ENCODE measurements around the gene TTF2.

Gene TTF2

DNA sequence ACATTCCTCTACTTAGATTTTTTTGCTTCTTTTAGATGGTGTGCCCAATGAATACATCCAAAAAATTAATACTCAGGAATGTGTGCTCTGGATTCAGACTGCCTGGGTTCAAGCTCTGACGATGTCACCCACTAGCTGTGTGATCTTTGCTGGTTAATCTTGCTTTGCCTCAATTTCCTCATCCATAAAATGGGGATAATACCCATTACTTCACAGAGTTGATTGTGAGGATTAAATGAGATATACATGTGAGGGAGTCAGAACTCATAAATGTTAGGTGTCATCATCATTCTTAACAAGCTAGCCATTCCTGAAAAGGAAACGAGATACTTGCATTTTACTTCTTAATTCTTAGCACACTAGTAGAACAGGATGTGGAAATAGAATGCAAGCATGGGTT, 12.9 kb upstream of the TTF2 start:
- no peak for DNase-seq

DNA sequence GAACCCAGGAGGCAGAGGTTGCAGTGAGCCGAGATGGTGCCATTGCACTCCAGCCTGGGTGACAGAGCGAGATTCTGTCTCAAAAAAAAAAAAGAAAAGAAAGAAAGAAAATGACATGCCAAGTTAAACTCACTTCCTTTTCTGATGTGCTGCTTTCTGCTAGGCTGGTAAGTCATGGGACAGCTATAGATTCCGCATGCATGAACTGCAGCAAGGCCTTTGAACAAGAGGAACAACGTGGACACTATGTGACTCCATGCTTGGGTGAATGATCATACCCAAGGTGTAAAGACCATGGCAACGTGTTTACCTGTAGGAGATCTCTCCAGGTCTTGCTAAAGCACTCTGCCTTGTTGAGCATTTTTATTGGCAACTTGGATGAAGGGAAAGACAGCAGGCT, 10.3 kb upstream of the TTF2 start:
- no peak for DNase-seq

DNA sequence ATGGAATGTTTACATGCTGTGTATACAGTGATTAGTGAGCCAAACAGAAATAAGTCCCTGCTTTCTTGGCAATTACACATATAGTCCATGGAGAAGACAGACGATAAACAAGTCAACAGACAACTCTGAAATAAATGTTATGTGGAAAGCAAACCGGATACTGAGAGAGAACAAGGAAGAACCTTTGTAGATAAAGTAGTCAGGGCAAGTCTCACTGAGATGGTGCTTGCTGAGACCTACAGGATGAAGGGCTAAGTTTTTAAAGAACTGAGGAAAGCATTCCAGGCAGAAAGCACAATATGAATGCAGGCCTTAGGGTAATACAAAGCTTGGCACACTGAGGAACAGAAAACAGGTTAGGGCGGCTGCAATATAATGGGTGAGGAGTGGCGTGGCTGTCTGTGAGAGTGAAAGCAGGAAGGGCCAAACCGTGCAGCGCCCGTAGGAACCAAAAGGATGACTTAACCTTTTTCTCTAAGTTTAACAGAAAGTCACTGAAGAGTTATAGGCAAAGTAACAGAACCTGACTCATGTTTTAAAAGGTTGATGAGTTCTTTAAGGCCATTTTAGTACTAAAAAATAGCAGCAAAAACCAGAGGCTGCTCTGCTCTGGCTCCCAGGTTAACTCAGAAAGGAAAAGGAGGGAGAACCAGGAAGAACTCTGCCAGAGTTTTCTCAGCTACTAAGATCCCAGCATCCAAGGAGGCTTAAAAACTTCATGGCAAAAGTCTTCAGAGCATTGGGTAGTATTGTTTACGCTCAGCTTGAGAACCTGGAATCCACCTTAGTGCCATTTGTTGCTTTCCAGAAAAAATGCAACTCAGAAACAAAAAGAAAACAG, 8.7 kb upstream of the TTF2 start:
- DNase-seq, result peak; percentile 60

DNA sequence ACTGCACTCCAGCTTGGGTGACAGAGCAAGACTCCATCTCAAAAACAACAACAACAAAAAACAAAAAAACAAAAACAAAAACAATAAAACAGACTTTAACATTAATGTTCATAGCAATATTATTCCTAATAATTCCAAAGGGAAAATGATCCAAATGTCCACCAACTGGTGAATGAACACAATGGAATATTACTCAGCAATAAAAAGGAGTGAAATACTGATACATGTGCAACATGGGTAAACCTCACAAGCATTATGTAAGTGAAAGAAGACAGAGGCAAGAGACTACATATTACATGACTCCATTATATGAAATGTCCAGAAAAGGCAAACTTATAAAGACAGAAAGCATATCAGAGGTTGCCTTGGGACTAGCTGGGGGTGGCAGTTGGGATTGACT, 6.1 kb upstream of the TTF2 start:
- DNase-seq, result no peak

DNA sequence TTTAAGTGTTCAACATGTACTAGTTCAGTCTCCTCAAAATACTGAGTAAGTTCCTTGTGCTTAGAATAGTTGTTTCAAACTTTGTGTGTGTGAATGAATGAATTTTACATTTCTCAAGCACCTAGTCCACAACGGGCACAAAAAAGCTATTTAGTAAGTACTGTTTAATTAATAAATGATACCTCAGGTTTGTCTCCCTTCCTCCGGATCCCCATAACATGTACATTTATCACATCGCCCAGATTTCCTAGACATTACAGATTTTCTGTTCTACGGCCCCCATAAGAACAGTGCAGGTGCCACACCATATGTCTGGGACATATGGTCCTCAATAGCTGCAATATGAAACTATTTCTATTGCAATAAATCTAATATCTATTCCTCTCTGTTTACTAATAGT, 1.3 kb upstream of the TTF2 start:
- DNase-seq, result no peak

DNA sequence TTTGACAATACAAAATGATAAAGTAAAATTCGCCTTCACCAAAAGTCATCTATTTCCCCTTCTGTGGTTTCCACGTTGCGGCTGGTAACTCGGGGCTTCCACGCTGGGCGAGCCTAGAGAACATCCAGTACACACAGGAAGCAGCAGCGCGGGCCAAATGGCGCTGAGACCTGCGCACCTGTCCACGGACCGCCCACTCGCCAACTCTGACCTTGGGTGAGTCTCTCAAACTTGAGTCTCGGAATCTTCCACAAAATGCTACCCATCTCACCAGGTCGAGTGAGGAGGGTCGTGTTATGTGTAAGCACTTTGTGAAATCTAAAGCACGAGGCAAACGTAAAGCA, 820 bp upstream of the TTF2 start:
- peak; percentile 85 for DNase-seq

DNA sequence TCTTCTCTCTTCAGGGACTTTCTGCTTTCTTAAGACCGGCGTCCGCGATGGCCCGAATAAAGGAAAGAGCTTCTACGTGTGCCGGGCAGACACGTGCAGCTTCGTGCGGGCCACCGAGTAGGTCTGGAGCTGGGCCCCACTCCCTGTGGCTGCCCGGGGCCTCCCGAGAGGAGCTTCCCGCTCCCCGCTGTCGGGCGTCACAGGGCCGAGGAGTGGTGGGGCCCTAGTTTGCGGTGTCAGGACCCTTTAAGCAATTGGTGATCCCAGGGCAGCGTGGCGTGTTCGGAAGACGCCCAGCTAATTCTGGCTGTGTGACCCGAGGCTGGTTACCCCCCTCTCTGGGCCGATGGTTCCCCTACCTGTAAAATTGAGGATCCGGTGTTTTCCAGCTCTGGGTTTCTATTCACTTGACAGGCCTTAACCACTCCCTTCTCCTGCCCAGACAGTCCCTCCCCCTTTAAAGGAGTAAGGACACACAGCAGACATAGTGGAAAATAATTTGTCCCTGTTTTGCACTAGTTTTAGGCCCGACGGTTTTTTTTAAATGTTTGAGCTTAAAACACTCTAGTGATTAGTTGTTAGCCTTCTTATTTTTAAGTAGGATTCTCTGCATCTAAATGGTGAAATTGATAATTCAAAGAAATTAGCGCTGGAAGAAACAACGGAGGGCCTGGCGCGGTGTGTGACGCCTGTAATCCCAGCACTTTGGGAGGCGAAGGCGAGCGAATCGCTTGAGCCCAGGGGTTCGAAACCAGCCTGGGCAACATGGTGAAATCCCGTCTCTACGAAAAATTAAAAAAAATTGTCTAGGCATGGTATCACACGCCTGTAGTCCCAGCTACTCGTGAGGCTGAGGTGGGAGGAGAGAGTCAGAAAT, 553 bp downstream of the TTF2 start:
- DNase-seq, result no peak

DNA sequence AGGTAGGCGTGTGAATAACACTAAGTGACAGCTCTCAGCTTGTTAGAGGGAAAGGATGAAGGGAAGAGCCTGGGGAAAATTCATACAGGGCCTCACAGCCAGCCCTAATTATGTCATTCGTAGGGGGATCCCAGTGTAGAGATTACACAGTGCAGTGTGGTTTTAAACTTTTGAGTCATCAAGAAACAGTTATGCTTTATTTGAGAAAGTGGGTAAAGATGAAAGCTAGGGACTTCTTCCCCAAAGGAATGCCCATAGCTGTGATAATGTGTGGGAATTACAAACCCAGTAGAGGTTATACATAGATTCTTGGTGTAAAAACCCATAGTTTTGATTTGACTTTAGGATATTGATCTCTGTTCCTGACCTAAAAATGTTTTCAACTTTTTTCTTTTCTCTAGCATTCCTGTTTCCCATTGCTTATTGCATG, 1.9 kb downstream of the TTF2 start:
- no peak for DNase-seq

DNA sequence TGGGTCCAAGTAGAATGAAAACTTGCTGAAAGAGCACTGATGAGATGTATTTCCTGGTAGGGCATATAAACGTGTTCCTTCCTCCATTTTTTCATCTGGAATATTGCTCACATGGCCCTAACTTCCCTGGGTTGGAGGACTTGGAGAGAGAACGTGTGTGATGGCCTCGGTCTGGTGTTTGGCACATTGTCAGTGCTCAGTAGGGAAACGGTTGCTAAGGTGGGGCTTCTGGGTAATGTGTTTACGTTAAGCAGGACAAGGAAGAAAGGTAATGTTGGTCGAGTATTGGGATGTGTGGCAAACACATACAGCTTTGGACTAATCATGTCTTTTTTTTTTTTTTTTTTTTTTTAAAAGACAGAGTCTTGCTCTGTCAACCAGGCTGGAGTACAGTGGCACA, 6.2 kb downstream of the TTF2 start:
- DNase-seq, result no peak

DNA sequence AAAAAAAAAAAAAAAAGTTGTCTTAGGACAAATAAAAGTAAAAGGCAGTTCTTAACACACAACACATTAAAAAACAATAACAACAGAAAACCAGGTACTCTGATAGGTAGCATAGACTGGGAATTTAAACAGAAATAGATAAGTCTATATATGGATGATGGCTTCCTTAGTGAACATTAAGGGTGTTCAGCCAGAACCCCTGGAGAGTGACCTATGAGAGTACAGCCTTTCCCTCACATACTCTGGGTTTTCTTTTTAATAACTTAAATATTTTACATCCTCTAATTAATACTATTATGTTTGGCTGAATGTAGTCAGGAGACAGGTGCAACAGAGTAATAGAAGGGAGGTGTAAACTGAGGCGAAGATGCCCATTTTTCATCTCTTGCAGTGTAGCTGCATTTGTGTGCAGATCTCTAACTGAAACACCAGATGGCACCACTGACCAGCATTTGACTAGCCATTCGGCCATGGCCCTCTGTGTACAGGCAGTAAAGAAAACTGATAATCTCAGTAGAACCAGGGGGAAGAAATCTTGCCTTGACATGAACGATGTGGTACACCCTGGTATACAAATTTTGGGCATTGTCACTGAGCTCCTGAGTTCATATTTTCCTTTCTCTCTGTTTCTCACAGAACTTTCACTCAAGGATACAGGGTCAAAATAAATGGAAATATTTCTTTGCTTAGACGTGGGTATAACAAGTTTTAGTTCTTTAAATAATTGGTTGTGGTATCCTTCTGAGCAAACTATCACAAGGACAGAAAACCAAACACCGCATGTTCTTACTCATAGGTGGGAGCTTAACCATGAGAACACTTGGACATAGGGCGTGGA, 7.6 kb downstream of the TTF2 start:
- DNase-seq, result no peak

DNA sequence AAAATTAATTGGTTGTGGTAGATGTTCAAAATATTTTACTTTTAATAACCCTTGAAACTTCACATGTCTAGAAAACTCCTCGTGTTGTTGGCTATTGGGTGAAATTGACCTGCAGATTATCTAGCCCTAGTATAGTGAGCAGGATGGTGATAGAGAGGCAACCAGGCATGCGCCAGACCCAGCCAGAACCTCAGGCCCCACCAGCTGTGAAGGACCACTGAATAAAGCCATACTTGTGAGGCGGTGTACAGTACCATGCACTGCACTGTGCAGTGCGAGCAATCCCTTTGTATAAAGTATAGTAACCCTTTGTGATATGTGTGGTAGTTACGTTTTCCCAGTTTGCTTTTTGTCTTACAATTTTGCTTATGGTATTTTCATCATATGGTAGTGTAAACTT, 8.5 kb downstream of the TTF2 start:
- DNase-seq, result no peak

DNA sequence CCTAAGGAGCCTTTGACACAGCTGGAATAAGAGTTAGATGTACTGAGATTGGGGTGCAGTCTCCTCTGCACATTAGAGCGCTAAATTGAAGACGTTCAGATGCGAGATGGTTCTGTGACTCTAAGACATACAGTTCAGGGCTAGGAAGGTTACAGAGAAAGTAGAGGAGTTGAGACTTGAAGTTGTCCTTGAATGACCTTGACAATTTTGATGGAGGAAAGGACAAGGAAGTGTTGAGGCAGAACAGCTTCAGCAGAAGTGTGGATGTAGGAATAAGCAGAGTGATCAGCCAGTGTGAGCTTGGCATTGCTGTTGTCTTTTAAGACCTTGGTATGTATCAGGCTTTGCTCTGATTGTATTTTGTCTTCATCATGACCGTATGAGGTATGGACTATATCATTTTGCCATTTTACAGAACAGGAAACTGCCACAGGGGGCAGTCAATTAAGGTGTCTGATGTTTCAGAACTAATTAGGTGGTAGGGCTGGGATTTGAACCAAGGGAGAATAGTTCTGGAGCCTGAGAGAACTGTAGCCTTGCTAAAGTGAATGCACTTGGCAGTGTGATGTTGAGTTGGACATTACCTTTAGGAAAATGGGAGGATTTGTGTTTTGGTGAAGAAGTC, 9.2 kb downstream of the TTF2 start:
- DNase-seq, result no peak

DNA sequence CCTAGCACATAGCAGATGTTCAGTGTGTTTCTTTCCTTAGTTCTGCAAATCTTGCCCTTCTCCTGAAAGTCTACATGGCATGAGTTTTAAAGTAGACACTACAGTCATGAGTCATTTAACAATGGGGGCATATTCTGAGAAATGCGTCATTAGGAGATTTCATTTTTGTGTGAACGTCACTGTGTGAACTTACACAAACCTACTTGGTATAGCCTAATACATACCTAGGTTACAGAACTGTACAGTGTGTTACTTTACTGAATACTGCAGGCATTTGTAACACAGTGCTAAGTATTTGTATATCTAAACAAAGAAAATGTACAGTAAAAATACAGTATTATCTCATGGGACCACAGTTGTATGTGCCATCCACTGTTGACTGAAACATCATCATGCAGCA, 10.0 kb downstream of the TTF2 start:
- no peak for DNase-seq

DNA sequence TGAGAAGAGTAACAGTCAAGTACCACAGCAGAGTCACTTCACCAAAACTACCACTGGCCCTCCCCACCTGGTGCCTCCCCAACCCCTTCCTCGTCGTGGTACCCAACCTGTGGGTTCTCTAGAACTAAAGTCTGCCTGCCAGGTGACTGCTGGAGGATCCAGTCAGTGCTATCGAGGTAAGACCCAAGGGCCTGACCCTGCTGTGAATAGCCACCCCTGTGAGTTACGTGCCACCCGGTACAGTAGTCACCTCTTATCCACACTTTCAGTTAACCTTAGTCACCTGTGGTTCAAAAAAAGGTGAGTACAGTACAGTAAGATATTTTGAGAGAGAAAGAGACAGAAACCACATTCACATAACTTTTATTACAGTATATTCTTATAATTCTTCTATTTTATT, 16.5 kb downstream of the TTF2 start:
- DNase-seq, result no peak

DNA sequence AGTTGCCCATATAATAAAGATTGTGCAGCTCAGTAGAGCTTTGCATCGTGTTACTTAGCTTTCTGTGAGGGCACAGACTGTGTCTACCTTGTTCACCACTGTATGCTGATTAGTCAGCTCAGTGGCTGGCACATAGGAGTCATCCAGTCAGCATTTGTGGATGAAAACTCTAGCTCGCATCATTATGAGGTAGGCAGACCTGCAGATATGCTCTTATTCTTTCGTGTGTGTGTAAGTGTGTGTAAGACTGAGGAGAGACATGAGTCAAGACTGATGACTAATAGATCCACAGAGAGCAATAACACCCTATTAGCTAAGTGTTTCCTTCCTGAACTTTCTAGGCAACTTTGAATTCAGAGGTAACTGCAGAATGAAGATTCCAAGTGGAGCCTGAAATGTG, 17.1 kb downstream of the TTF2 start:
- DNase-seq, result no peak

DNA sequence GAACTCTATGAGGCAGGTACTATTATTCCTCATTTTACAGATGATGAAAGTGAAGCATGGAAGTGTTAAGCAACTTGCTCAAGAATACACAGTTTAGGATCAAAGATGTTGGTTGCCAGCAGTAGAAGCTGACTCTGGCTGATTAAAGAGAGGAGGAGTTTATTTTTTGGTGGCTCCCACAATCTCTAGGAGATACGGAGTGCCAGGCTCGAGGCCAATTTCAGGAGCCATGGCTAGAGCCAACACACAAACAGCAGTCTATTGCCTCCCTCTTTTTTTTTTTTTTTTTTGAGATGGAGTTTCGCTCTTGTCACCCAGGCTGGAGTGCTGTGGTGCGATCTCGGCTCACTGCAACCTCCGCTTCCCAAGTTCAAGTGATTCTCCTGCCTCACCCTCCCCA, 19.6 kb downstream of the TTF2 start:
- no peak for DNase-seq

DNA sequence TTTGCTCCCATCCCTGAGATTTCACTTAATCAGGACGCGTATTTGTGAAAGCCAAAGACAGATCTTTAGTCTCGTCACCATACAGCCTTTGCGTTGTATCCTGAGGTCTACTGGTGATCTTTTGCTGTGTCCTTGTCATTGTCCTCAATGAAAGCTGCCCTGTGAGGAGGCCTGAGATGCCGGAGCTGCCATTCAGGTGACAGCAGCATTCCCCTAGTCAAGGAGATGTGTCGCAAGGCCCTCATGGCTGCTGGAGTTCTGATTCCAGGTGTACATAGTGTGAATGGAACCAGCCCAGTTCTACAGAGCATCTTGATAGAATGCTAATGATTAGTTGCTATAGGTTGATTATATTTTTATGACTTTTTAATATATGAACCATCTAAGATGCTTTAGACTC, 24.1 kb downstream of the TTF2 start:
- no peak for DNase-seq

DNA sequence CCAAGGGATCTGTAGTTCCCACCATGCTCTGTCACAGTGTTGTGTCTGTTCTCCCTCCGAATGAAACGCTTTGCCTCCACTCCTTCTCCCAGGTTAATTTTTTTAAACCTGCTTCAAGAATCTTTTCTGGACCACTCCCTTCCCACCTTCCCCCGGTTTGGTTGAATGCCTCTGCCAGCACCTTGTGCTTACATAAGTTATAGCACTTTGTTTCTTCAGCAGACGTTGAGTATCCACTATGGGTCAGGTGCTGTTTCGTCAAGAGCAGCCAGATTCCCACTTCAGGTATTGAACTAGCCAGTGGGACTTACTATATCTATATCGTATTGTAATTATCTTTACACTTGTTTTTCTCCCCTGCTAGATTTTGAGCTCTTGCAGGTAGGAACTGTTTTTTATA, 27.6 kb downstream of the TTF2 start:
- no peak for DNase-seq

DNA sequence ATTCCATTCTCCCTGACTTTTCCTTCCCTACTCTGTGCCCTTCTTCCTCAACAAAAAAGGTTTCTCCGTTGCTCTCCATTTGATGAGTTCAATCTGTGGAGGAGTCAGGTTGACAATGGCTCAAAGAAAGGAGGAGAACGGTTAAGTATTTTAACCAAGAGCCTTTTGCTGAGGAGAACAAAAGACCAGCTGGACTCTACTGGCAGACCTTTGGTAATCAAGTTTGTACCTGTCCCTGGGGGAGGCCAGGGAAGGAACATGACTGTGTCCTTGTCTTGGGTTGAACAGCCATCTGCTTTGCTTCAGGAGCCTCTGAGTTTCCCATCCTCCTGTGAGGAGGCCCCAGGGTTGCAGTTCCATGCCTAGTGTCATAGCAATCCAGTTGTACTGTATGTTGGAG, 29.9 kb downstream of the TTF2 start:
- DNase-seq, result no peak

DNA sequence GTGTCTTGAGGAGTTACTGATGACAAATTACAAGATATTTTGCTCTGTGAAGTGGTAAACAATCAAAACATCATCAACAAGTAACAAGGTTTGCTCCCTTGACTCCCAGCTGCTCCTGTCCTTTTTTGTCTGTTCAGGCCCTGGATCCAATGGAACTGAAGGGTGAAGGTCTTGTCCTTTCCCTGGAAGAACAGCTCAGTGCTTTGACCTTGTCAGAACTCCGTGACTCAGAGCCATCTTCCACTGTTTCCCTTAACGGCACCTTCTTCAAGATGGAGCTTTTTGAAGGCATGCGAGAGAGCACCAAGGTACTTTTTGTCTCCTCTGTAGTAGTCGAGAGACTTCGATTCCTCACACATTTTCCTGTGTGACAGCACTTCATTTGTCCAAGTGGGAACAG, 32.5 kb downstream of the TTF2 start:
- DNase-seq, result no peak

DNA sequence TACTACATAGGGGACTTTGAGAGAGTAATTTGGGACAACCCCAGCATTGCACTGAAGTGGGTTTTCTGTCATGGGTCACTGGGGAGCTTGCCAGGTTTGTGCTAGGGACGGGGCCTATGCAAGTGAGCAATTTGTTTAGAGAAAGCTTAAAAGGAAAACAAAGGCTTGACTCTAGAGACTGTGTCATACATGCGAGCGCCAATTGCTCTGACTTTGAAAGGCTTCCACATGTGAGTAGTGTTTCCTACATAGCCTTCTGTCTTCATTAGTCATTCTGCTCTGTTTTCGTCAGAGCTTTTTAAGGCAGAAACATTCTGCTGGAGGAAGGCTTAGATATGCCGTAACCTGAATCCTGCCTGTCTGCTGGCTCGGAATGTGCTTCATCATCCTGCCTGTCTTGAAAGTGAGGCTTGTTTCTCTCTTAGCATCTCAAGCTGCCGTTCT, 33.0 kb downstream of the TTF2 start:
- no peak for DNase-seq

DNA sequence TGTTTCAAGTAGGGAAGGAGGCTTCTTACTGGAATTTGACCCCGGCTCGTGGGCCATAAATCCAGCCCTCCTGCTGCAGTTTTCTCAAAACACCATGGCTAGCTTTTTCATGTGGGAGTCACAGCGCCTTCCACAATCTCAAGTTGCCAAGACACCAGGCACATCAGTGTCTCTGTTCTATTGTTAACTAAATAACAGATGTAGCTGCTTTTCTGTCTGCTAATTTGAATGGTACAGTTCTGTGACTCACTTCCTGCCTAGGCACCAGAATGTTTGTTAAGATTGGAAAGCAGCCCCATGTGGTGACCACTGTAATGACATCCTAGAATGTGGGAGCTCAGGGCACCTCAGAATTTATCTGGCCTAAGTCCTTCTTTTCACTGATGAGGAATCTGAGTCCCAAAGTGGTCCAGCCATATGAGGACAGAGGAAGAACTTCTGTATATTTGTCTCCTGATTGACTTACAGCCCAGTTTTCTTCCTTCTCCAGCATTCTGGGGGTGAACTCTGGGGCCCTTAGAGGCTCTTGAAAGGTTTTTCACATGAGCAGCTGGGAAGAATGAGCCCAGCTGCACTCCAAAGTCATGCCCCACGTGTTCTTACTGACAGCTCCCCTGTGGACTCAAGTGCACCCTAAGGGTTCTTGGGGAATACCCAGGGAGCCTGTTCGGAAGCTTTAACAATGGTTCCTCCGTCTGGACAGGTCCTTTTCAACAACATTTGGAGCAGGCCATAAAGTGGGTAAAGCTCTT, 33.9 kb downstream of the TTF2 start:
- no peak for DNase-seq

Measured in activated CD8-positive, alpha-beta memory T cell treated with anti-CD3 and anti-CD28 coated beads, Interleukin-2, amount 50 U/mL, for 48 hours (primary cell).